CD4-positive, alpha-beta T cell treated with Interleukin-4 for 1 hour (primary cell): Measurements from ENCODE around the gene GALNS.

ENCODE experiments used
- DNase-seq, 2 donors: peaks; one replicate each; pipeline ENCODE4 v3.0.0-alpha.2; 2020 to 2022

Gene GALNS

GRCh38 chr16:88855176-88855575, 1.6 kb downstream of the GALNS start:
- DNase-seq: no peak

GRCh38 chr16:88854306-88855111, 2.2 kb downstream of the GALNS start:
- DNase-seq: peak; percentile 36 to 60

GRCh38 chr16:88853325-88853941, 3.3 kb downstream of the GALNS start:
- peak in 1 of 2 donors; percentile 17 for DNase-seq

- DNase-seq: no peak
These were observed 5.1 kb downstream of the GALNS start for GRCh38 chr16:88851616-88852015.

GRCh38 chr16:88850531-88851199, 6.1 kb downstream of the GALNS start:
- no peak for DNase-seq

GRCh38 chr16:88848557-88848956, 8.2 kb downstream of the GALNS start:
- DNase-seq: no peak

GRCh38 chr16:88847654-88848053, 9.1 kb downstream of the GALNS start:
- no peak for DNase-seq

GRCh38 chr16:88846088-88846487, 10.7 kb downstream of the GALNS start:
- no peak for DNase-seq

GRCh38 chr16:88844419-88845036, 12.2 kb downstream of the GALNS start:
- no peak for DNase-seq

GRCh38 chr16:88843256-88843655, 13.5 kb downstream of the GALNS start:
- DNase-seq: no peak

- no peak for DNase-seq
These were observed 13.9 kb downstream of the GALNS start for GRCh38 chr16:88842806-88843205.

GRCh38 chr16:88842308-88842756, 14.4 kb downstream of the GALNS start:
- no peak for DNase-seq

GRCh38 chr16:88841521-88842307, 15.0 kb downstream of the GALNS start:
- DNase-seq: no peak

- no peak for DNase-seq
These were observed 16.0 kb downstream of the GALNS start for GRCh38 chr16:88840600-88841215.

GRCh38 chr16:88839745-88840599, 16.8 kb downstream of the GALNS start:
- DNase-seq: no peak

GRCh38 chr16:88839026-88839529, 17.7 kb downstream of the GALNS start:
- no peak for DNase-seq

- DNase-seq: no peak
These were observed 18.2 kb downstream of the GALNS start for GRCh38 chr16:88838566-88838965.

- no peak for DNase-seq
These were observed 18.9 kb downstream of the GALNS start for GRCh38 chr16:88837806-88838205.

- no peak for DNase-seq
These were observed 20.0 kb downstream of the GALNS start for GRCh38 chr16:88836791-88837190.

- DNase-seq: no peak
These were observed 20.9 kb downstream of the GALNS start for GRCh38 chr16:88835818-88836217.

- no peak for DNase-seq
These were observed 21.4 kb downstream of the GALNS start for GRCh38 chr16:88835383-88835782.
